Activated CD8-positive, alpha-beta T cell treated with anti-CD3 and anti-CD28 coated beads for 36 hours (primary cell): ENCODE data around the gene PIAS1. TPM values are rescaled to one million over a fixed set of nuclear protein-coding genes. Genes with fewer than 3 reads are reported as not detected.

Experiments
- ATAC-seq: fragments of 200-7000 bp; cut with Tn5 transposase; one replicate; pipeline ENCODE4 v1.10.0; 2021; ENCODE audit warnings: mild to moderate bottlenecking, moderate library complexity
- CTCF ChIA-PET: fragments of 350-600 bp; sonication (Branson Sonifier 250); formaldehyde crosslinking; loops from one replicate; lab custom pipeline; 2021; ENCODE audit warnings: antibody characterized with exemption; lab: Charles Lee
- POLR2A ChIA-PET: fragments of 350-600 bp; sonication (Branson Sonifier 250); formaldehyde crosslinking; loops from one replicate; lab custom pipeline; 2021; ENCODE audit warnings: antibody characterized with exemption; lab: Charles Lee
- DNase-seq: peaks from one replicate; pipeline ENCODE4 v3.0.0-alpha.2; 2020
- H3K27ac Mint-ChIP-seq: one replicate; pipeline ENCODE4 v1.8.0; 2021; ENCODE audit warnings: mild to moderate bottlenecking, mixed read lengths
- H3K27me3 Mint-ChIP-seq: one replicate; pipeline ENCODE4 v1.8.0; 2021; ENCODE audit warnings: mixed read lengths
- H3K36me3 Mint-ChIP-seq: one replicate; pipeline ENCODE4 v1.8.0; 2021; ENCODE audit warnings: low read depth, mixed read lengths
- H3K4me1 Mint-ChIP-seq: one replicate; pipeline ENCODE4 v1.8.0; 2021; ENCODE audit warnings: low read depth, mixed read lengths
- H3K4me3 Mint-ChIP-seq: one replicate; pipeline ENCODE4 v1.8.0; 2021; ENCODE audit warnings: mild to moderate bottlenecking, moderate library complexity, mixed read lengths
- H3K9me3 Mint-ChIP-seq: one replicate; pipeline ENCODE4 v1.8.0; 2021; ENCODE audit warnings: mixed read lengths
- intact Hi-C: fragments of 100-400 bp; cut with micrococcal nuclease; formaldehyde crosslinking; loops from one replicate; pipeline ENCODE4 v1.10.0; 2022
- total RNA-seq, 2 experiments: library from RNA; stranded (reverse); gene quantifications; one replicate each; pipeline ENCODE4 v1.2.3, GENCODE V29; 2021
- TF ChIP-seq, protein P1 (sequence below): fragments of 200-600 bp; IDR thresholded peaks from one replicate; pipeline ENCODE4 v1.8.0; 2022; ENCODE audit warnings: antibody characterized with exemption, mild to moderate bottlenecking

Gene PIAS1
- total RNA-seq, 2 experiments from 2014 or later, result 26.0 to 29.8 TPM

DNA sequence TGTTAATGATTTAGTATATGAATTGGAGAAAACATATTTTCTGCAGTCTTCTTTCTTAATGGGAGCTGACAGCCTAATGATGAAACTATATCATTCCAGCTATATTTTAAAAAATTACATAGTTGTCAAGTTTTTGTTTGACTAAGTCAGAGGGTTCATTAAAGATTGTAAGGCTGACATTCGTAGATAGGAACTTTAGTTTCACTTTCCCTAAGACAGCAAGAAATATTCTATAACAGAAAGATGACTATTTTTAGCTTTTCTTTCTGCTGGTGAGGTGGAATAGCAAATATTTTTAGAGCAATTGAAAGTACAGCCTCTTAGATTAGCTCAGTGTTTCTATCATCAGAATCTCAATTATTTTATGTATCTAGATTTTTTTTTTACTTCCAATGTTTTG, 60.2 kb downstream of the PIAS1 start:
- ChIA-PET POLR2A (no interaction called here), CTCF (interaction anchor here (0.7 to 2.2 kb wide), 3 partner anchors 60 to 251 kb away, joined by 3 to 7 read pairs (median 3); partner anchors contain the start of gene PIAS1)
- DNase-seq (no peak), ATAC-seq (peak; percentile 62)
- TF ChIP-seq, protein P1, sequence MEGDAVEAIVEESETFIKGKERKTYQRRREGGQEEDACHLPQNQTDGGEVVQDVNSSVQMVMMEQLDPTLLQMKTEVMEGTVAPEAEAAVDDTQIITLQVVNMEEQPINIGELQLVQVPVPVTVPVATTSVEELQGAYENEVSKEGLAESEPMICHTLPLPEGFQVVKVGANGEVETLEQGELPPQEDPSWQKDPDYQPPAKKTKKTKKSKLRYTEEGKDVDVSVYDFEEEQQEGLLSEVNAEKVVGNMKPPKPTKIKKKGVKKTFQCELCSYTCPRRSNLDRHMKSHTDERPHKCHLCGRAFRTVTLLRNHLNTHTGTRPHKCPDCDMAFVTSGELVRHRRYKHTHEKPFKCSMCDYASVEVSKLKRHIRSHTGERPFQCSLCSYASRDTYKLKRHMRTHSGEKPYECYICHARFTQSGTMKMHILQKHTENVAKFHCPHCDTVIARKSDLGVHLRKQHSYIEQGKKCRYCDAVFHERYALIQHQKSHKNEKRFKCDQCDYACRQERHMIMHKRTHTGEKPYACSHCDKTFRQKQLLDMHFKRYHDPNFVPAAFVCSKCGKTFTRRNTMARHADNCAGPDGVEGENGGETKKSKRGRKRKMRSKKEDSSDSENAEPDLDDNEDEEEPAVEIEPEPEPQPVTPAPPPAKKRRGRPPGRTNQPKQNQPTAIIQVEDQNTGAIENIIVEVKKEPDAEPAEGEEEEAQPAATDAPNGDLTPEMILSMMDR, result no peak
- peaks cover 25% of the 10 kb centered on the region for H3K36me3 Mint-ChIP-seq
- H3K4me1 Mint-ChIP-seq, result peaks cover 59% of the 10 kb centered on the region
- intact Hi-C loops, result no loop called here
- peak overlapping the region; percentile 51 for H3K27ac Mint-ChIP-seq
- H3K9me3 Mint-ChIP-seq, result peaks cover 3% of the 10 kb centered on the region
- H3K4me3 Mint-ChIP-seq, result peak overlapping the region; percentile 70
- H3K27me3 Mint-ChIP-seq, result no peaks in the 10 kb centered on the region

DNA sequence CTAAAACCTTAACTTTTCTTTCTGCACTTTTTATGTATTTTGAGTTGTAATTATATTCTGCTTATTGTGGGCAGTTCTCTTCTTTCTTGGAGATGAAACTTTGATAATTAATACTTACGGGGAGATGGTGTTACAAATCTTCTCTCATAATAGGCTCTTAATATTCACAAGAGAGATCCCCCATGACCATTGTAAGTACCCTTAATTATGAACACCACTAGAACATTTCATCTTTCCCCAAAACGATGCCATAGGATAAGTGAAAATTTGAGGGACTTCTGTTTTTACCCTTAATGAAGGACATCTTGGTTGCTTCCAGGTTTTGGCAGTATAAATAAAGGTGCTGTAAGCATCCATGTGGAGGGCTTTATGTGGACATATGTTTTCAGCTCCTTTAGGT, 60.7 kb downstream of the PIAS1 start:
- intact Hi-C loops, result no loop called here
- Mint-ChIP-seq H3K27me3 (no peaks in the 10 kb centered on the region), H3K4me3 (peak overlapping the region; percentile 70), H3K27ac (peak overlapping the region; percentile 51), H3K4me1 (peaks cover 61% of the 10 kb centered on the region), H3K36me3 (peaks cover 30% of the 10 kb centered on the region), H3K9me3 (peaks cover 3% of the 10 kb centered on the region)
- ChIA-PET POLR2A (no interaction called here), CTCF (interaction anchor here (1.3 kb wide), 1 partner anchor 142 kb away, joined by 3 read pairs; no protein-coding TSS in a partner anchor)
- ATAC-seq, result no peak
- TF ChIP-seq, protein P1, result no peak
- DNase-seq, result no peak

DNA sequence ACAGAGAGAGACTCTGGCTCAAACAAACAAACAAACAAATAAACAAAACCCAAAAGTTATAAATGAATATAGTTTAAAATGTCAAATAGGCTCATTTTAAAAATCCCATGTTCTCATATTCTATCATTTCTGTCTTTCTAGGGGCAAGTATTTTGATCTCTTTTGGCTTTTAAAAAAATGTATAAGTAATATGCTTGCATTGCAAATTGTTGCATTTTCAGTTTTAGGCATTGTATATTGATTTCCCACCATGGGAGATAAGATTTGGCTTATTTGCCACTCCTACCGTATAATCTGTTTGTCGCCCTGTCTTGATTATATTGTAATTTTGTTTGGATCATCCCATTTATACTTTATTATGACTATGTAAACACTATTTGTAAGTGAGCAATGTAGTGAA, 70.6 kb downstream of the PIAS1 start:
- no peaks in the 10 kb centered on the region for H3K27me3 Mint-ChIP-seq
- no peak overlapping the region for H3K27ac Mint-ChIP-seq
- TF ChIP-seq, protein P1, result no peak
- no peak overlapping the region for H3K4me3 Mint-ChIP-seq
- intact Hi-C loops, result no loop called here
- DNase-seq, result no peak
- H3K4me1 Mint-ChIP-seq, result peaks cover 20% of the 10 kb centered on the region
- H3K9me3 Mint-ChIP-seq, result peaks cover 2% of the 10 kb centered on the region
- ATAC-seq, result no peak
- ChIA-PET CTCF (no interaction called here), POLR2A (no interaction called here)
- peaks cover 24% of the 10 kb centered on the region for H3K36me3 Mint-ChIP-seq

DNA sequence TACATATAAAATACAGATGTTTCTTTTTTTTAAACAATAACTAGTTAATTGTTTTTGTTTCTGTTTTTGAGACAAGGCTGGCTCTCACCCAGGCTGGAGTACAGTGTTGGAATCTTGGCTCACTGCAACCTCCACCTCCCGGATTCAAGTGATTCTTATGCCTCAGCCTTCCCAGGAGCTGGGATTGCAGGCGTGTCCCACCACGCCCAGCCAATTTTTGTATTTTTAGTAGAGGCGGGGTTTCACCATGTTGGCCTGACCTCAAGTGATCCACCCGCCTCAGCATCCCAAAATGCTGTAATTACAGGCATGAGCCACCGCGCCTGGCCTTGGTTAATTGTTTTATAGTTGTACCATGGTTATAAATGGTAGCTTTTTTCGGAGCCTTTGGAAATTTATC, 72.3 kb downstream of the PIAS1 start:
- Mint-ChIP-seq H3K27me3 (no peaks in the 10 kb centered on the region), H3K27ac (no peak overlapping the region), H3K4me1 (peaks cover 13% of the 10 kb centered on the region), H3K36me3 (peaks cover 14% of the 10 kb centered on the region), H3K9me3 (no peaks in the 10 kb centered on the region), H3K4me3 (no peak overlapping the region)
- POLR2A ChIA-PET, result no interaction called here
- intact Hi-C loops, result no loop called here
- DNase-seq (no peak), ATAC-seq (no peak)
- TF ChIP-seq, protein P1, result no peak
- CTCF ChIA-PET, result interaction anchor here (1.2 kb wide), 1 partner anchor 14 kb away, joined by 5 read pairs; no protein-coding TSS in a partner anchor

DNA sequence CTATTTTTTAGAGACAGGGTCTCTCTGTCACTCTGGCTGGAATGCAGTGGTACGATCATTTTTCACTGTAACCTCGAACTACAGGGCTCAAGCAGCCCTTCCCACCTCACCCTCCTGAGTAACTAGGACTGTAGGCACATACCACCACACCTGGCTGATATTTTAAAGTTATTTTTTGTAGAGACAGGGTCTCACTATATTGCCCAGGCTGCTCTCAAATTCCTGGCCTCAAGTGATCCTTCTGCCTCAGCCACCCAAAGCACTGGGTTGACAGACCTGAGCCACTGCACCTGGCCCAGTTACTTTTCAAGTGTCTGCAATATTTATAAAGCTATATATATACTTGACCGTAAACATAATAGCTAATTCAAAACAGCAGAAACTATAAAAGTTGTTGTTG, 75.0 kb downstream of the PIAS1 start:
- ATAC-seq (no peak), DNase-seq (no peak)
- H3K36me3 Mint-ChIP-seq, result peaks cover 5% of the 10 kb centered on the region
- H3K4me1 Mint-ChIP-seq, result peaks cover 9% of the 10 kb centered on the region
- TF ChIP-seq, protein P1, result no peak
- H3K27me3 Mint-ChIP-seq, result no peaks in the 10 kb centered on the region
- CTCF ChIA-PET, result no interaction called here
- intact Hi-C loops, result no loop called here
- no peaks in the 10 kb centered on the region for H3K9me3 Mint-ChIP-seq
- POLR2A ChIA-PET, result interaction anchor here (0.7 kb wide), 1 partner anchor 1371 kb away, joined by 4 read pairs; no protein-coding TSS in a partner anchor
- no peak overlapping the region for H3K4me3 Mint-ChIP-seq
- H3K27ac Mint-ChIP-seq, result no peak overlapping the region
